ENCODE data around the gene ARF6.
"Not testable (repeated sequence)": the region's sequence is repeated elsewhere in the genome, so short reads cannot be mapped to it uniquely, and the experiment has no call there.

ARF6 gene

DNA sequence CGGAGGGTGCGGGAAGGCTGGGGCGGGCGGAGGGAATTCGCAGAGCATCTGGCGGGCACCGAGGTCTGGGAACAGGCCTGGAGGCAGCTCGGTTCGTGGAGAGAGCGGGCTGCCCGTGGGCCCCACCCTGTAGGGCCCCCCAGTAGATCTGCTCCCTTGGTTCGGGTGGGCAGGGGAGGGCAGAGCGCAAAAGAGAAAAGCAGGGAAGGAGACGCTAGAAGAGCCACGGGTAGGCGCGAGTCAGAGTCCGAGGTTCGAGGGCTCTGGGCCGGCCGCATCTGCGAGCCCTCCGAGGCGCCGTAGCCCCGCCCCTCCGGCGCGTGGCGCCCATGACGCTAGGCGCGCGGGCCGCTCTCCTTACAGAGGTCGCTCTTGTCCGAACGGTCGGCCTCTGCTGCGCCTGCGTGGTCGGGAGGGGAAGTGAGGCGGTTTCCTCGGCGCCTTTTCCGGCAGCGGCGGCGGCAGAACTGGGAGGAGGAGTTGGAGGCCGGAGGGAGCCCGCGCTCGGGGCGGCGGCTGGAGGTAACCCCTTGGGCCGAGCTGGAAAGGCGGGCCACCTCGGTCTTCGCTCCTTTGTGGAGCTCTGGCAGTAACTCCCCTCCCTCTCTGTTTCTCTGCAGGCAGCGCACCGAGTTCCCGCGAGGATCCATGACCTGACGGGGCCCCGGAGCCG is at the start of gene ARF6:
ARF6 (plus strand) TSS at position 447 of the 673 bp plus-strand sequence. CDS start 655 bp downstream, outside the sequence.
- DNase-seq (ENCODE audit: low read depth): peak; percentile 75

DNA sequence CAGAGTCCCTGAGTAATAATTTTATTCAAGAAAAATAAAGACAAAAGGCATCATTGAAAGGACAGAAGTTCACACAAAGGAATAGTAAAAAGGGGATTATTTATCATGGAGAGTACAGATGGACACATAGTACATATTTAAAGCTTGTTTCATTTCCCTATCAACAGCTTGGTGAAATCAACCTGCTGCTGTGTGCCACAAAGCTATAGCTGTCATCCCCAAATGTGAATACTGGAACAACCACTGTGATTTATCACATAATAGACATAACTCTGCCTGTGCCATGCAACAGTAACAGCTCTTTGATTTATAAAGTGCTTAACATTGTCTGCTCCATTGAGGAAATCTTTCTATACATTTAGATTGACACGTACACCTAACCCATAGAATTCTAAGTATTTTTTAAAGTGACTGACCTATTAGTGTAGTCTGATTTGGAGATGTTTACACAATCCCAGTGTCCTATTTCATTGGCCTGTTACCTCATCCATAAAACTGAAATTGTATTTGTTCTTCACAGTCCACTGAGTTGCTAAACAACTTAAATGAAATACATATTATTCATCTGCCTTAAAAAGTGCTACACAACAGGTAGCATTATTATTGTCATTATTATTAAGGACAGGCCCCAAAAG is 43.6 kb upstream of the ARF6 start:
- DNase-seq (ENCODE audit: low read depth): no peak

DNA sequence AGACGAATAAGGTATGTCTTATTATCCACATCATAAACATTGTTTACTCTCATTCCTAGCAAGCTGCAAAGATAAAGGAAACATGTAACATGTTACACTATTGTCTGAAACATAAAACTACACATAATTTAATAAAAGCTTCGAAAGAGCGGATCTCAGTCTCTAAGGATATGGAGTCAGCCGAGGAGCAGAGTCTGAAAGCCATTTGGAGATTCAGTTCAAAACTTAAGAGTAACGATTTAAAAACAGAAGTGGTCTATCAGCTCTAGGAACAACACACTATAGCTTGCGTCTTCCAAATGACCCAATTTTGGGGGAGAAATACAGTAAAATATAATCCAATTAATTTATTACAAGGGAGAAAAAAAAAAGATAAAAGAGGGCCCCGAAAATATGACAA is 41.1 kb upstream of the ARF6 start:
- DNase-seq (ENCODE audit: low read depth): no peak

DNA sequence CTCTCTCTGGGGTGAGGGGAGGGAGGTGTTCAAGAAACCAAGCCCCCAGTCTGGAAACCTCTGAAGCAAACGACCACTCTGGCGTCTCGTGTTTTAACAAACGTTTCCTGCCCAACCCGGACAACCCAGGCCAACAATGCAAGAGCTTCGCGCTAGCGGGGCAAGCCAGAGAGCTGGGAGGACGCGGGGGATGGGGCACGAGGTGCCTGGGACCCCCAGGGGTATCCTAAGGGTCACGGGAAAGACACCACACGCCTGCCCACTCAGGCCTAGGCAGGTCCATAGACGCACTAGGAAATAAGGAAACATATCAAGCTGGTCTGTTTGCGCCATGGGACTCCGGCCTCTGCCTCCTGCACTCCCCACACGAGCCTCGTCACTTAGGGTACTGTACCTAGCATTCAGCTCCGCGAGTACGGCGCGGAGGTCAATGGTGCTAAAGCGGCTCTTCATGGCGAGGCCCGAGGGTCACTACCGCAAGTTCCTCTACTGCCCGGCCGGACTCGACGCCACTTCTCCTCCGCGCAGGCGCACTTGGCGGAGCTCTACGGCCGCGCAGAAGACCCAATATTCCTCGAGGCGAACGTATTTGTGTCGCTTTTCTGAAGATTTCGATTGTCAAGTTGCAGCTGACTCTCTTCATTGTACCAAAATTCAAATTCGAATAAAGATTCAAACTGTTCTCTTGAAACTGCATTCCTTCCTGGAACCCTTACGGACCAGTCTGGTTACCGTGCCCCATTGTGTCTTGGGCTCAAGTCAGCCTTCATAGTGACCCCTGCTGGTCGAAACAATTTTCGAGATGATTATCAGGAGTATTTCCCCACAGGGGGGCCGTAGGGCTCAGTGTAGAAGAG is 40.4 kb upstream of the ARF6 start, which contains the start of gene NEMF:
NEMF (minus strand) TSS at position 488 of the 857 bp plus-strand sequence; CDS start at position 453, 35 bp downstream.
- DNase-seq (ENCODE audit: low read depth): peak; percentile 55

DNA sequence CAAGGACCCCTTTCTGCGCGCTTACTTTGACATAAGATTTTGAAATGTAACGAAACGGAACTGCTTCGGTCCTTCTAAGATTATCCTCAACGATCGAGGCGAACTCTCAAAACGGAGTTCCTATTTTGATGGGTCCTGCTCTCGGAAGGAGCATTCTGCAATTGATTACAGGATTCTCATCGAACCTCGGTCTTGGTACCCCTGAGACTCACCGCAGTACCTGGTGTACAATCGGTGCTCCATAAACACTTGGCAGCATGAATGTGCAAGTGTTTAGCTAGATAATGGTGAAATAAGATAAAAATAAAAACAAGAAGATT is 39.8 kb upstream of the ARF6 start:
- DNase-seq (ENCODE audit: low read depth): no peak

DNA sequence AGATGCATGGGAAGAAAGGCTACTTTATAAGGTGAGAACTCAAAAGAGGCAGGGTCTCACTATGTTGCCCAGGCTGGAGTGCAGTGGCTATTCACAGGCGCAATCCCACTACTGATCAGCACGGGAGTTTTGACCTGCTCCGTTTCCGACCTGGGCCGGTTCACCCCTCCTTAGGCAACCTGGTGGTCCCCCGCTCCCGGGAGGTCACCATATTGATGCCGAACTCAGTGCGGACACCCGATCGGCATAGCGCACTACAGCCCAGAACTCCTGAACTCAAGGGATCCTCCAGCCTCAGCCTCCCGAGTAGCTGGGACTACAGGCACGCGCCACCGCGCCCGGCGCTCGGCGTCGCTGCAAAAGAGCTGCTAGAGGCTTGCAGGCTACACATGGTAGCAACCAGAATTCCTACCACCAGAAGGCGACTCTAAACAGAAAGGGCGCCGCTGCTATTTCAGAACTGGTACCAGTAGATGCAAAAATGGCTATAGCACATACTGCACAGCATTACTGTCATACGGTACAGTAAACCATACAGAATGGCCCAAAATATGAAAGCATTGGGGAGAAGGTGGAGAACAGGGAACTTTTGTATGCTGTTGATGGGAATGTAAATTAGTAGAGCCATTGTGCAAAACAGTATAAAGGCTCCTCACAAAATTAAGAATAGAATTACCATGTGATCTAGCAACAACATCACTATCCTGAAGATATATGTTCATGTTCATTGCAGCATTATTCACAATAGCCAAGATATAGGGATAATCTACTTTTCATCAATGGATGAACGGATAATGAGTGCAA is 39.1 kb upstream of the ARF6 start:
- DNase-seq (ENCODE audit: low read depth): peak; percentile 47

DNA sequence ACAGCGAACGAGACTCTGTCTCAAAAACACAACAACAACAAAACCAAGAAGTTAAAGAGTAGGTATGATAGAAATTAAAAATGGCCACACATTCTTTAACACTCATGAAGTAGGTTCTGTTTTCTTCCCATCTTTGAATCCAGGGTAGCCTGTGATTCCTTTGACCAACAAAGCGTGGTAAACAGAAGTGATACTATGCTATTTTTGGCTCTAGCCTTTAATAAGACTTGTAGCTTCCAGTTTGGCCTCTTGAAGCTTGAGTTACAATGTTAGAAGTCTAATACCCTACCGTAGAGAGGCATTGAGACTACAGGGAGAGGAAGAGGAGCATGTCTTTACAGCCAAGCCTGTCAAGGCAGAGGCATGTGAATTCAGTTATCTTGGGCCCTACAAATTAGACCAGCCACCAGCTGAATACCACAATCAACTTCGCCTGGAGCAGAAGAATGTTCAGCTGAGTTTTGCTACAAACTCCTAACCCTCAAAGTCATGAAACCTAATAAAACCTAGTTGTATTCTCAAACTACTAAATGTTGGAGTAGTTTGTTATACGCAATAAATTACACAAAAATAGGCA is 35.4 kb upstream of the ARF6 start:
- DNase-seq (ENCODE audit: low read depth): no peak

DNA sequence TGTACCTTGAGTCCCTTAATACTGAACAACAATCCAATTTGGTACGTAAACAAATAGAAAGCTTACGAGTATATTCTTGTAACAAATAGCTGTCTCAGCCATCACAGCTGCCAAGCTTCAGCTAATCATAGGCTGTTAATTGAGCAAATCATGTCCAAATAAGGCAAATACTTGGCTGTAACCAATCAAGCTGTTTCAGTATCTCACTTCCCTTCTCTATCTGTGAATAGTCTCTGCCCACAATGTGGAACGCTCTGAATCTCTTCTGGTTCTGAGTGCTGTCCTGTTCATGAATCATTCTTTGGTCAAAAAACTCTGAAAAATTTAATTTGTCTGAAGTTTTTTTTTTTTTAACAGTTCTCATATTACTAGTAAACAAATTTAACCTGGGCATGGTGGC is 34.5 kb upstream of the ARF6 start:
- DNase-seq (ENCODE audit: low read depth): no peak

DNA sequence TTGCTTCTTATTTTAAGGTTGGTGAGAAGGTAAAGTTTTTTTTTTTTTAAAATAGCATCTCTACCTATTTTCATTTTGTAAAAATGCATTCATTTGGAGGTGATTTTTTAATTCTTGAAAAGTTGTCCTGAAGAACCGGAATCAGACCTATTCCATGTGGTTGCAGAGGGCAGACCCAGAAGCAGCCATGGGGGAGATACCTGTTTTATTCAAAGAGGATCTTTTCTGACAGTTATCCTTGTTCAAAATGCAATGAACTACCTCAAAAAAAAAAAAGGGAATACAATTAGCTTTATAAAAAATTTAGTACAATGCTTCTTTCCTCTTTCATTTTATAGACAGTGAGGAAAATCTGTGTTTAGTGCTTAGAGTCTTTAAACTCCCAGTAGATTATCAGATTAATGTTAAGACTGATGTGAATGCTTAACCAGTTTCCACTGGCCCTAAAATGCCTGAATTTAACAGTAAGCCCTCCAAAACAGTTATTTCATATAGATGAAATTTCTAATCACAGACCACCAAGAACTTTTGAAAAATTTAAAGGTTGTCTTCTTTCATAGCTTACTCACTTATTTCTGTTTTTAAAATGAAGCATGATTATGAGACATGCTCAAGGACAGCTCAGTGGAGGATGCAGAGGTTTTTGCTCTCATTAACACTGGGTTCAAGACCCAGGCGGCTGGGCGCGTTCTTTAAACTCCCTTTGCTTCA is 31.7 kb upstream of the ARF6 start:
- DNase-seq (ENCODE audit: low read depth): no peak

DNA sequence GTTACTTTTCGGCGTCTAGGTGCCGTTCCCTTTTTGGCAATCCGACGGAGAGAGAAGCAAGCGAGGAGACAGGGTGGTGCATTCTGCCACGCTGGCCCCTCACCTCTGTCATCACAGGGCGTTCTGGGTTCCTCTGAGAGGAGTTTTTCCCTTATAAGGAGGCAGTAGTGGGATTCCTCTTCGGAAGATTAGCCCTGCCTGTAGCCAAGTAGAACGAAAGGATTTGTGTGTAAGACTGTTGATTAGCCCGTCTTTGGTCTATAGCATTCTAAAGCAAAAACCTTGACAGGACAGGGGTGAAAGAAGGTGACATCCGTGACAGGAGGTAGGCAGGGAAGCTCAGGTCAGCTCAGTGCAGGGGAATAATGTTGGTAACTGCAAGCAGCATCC is 31.2 kb upstream of the ARF6 start:
- DNase-seq (ENCODE audit: low read depth): peak; percentile 40

DNA sequence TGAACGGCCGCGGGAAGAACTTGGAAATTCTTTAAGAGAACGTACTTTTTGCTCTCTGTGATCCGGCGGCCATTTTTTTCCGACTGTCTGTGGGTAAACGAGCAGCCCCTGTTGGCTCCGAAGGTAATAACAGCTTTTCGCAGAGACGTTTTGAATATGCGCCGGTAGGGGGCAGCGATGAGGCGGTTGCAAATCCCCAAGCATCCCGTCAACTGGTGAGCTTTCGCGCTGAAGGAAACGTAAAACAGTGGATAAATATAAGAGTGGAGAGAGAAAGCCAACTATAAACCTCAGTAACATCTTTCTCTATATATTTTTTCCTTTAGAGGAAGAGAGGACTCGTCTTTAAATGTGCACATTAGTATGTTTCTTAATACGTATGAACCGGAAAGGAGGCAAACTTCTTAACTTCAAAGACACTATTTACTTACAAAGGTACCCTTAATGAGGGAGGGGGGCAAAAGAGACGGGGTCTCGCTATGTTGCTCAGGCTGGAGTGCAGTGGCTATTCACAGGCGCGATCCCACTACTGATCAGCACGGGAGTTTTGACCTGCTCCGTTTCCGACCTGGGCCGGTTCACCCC is 30.7 kb upstream of the ARF6 start:
- DNase-seq (ENCODE audit: low read depth): peak; percentile 61

DNA sequence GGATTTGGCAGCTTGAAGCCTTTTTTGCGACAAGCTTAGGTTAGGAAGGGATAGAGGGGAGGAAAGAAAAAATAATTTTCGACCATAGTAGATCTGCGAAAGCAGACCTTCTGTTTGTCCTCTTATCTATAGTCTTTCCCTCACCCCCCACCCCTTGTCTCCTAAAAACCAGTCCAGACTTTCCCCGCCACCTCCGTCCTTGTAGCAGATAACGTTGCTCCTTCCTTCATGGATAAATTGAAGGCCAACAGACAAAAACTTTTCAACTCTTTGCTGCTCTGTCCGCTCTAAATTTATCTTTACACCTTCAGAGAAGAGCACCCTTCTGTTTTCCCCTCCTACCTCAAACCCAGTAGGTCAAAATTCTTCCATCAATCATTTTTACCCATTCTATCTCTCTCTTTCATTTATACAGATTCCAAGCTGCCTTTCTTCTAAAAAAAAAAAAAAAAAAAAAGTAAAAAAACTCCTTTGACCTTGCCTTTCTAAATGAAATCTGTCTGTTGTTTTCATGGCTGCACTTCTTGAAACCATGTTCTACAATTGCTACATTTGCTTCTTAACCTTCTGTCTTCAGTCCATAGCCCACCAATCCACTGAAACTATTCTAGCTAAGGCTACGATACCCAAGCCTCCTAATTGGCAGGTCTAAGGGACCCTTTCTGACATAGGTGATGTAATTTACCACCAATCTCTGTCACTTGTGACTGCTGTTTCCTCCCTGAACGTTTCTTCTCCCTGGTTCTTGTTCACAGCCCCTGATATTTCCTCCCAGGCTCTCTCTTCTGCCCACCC is 29.2 kb upstream of the ARF6 start:
- no peak for DNase-seq (ENCODE audit: low read depth)

DNA sequence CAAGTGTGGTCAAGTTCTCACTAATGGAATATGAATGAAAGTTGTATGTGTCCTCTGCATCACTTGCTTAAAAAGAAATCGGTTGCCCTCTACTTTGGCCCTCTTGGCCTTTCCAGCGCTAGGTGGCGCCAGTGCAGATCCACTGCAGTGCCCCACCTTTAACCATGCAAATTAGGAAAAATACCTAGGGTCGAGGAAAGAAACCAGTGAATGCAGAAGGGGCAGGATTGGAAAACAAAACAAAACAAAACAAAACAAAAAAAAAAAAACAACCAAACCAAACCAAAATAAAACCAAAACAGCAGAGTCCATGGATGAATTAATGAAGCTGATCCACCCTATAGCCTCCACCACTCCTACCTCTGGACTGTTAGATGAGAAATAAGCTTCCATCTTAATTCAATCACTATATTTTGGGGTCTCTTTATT is 27.4 kb upstream of the ARF6 start:
- DNase-seq (ENCODE audit: low read depth): no peak

DNA sequence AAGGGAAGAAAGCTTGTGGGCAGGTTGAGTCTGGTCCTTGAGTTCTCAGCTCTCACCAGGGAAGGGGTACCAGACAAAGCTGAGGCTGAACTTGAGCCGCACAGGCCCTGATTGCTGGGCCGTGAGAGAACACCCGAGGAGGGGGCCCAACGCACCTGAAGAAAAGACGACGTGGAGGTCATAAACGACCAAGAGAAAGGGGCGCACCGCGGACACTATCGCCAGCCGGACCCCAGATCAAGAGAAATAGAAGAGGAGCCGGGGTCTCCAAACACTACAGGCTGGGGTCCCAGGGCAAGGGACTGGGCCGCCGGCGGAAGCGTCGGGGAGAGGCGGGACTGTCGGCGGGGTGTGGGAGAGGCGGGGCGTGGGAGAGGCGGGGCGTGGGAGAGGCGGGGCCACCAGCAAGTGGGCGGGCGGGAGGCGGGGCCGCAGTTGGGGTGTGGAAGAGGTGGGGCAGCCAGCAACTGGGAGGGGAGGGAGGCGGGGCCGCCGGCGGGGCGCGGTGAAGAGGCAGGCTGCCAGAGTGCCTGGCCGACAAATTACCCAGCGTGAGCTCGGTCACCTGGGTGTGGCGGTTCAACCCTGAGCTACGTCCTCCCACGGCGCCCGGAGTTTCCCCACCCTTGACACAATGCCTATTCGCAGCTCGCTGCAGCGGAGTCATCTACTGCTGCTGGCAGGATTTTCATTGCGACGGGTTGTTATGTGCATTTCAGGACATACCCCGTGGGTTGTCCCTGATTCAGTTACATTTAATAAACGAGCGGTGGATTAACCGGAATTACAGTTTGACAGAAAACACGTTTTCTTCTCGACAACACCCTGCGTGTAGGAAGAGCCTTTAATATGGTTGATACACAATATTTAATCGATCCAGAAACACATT is 24.8 kb upstream of the ARF6 start:
- peak; percentile 65 for DNase-seq (ENCODE audit: low read depth)

DNA sequence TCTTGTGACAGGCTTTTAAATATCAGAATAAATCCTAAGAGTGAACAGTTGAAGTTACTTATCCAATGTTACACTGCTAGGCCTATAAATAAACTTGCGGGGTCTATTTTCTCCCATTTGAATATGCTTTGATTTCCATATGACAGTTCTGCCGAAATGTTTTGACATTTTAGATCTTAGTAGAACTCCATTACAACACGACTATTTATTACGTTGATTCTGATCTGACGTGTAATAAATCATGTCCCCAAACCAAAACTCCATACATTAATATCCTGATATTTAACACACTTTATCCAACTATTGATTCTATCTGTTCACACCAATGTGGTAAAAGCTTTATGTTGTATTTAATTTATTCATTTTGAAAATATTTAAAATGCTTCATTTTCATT is 24.2 kb upstream of the ARF6 start:
- no peak for DNase-seq (ENCODE audit: low read depth)

DNA sequence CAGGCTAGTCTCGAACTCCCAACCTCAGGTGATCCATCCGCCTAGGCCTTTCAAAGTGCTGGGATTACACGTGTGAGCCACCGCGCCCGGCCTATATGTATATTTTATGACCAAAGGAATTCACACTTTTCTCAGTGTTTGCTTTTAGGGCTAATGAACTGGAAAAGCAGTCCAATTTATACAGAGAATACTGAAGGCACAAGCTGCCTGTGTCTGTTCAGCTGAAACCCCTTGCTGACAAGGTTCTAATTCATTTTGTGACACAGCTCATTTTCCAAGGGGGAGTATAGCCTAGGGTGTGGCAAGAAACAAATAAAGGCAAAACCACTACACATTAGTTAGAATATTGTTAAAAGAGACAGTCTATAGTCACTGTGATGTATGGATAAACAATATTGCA is 22.0 kb upstream of the ARF6 start:
- no peak for DNase-seq (ENCODE audit: low read depth)

DNA sequence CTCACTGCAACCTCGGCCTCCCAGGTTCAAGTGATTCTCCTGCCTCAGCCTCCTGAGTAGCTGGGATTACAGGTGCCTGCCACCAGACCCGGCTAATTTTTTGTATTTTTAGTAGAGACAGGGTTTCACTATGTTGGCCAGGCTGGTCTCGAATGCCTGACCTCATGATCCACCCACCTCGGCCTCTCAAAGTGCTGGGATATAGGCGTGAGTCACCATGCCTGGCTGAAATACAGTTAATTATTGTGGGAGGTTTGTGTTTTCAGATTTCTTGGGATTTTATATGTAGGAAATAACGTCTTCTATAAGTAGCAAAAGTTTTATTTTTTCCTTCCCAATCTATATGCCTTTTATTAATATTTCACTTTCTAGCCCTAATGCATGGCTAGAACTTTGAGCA is 19.3 kb upstream of the ARF6 start:
- DNase-seq (ENCODE audit: low read depth): not testable (repeated sequence)

DNA sequence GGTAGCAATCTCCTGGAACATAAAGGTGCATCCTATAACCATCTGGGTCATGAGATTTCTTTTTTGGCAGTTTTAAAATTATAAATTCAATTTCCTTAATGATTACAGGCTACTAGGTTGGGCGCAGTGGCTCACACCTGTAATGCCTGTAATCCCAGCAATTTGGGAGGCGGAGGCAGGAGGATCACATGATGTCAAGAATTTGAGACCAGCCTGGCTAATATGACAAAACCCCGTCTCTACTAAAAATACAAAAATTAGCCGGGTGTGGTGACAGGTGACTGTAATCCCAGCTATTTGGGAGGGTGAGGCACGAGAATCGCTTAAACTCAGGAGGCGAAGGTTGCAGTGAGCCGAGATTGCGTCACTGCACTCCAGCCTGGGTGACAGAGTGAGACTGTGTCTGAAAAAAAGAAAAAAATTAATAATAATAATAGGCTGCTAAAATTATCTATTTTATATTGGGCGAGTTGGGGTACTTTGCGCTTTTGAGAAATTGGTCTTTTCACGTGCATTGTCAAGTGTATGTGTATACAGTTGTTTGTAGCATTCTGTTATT is 17.2 kb upstream of the ARF6 start:
- DNase-seq (ENCODE audit: low read depth): no peak

Data from non-pigmented ciliary epithelial cell (primary cell).